WERI-Rb-1 (cell line): ENCODE measurements around the gene SMU1.

Experiments used
- DNase-seq: peaks from one replicate; pipeline ENCODE4 v3.0.0-alpha.2; 2020
- H3K27ac ChIP-seq: fragments of 250-450 bp; sonication (Bioruptor Pico); 2 replicates; pipeline ENCODE4 v1.5.1; 2020; ENCODE audit warnings: mild to moderate bottlenecking, moderate library complexity
- H3K27me3 ChIP-seq: fragments of 250-450 bp; sonication (Bioruptor Pico); 2 replicates; pipeline ENCODE4 v1.5.1; 2021; ENCODE audit warnings: mild to moderate bottlenecking, low read depth, moderate library complexity; ENCODE audit not compliant: insufficient read depth, severe bottlenecking
- H3K36me3 ChIP-seq: fragments of 250-450 bp; sonication (Bioruptor Pico); 2 replicates; pipeline ENCODE4 v1.5.1; 2020; ENCODE audit warnings: mild to moderate bottlenecking, moderate library complexity
- H3K4me3 ChIP-seq: 2 replicates; pipeline ENCODE4 v1.5.1; 2011; ENCODE audit warnings: low read depth, mild to moderate bottlenecking, control low read depth, low read length
- H3K9me3 ChIP-seq: fragments of 250-450 bp; sonication (Bioruptor Pico); 2 replicates; pipeline ENCODE4 v1.5.1; 2021; ENCODE audit warnings: mild to moderate bottlenecking, moderate library complexity; ENCODE audit not compliant: severe bottlenecking
- CTCF ChIP-seq: IDR thresholded peaks from 2 replicates; pipeline ENCODE4 v1.5.1; 2011; ENCODE audit warnings: low read depth, mild to moderate bottlenecking, control low read depth, inconsistent platforms, low read length

The SMU1 gene

GRCh38 chr9:33112094-33112493, 35.6 kb upstream of the SMU1 start:
- H3K27ac ChIP-seq: no peak overlapping the region
- H3K36me3 ChIP-seq: no peaks in the 10 kb centered on the region

GRCh38 chr9:33111631-33112030, 35.2 kb upstream of the SMU1 start:
- no peak for DNase-seq
- peak; percentile 14; the same call in 1 of the 2 replicates for TF ChIP-seq CTCF
- Histone ChIP-seq H3K4me3 (no peak overlapping the region), H3K27ac (no peak overlapping the region), H3K36me3 (no peaks in the 10 kb centered on the region), H3K9me3 (no peaks in the 10 kb centered on the region), H3K27me3 (no peaks in the 10 kb centered on the region)

More at GRCh38 chr9:33112094-33112493, 35.6 kb upstream of the SMU1 start:
- DNase-seq: no peak
- no peak for TF ChIP-seq CTCF
- H3K9me3 ChIP-seq: no peaks in the 10 kb centered on the region
- H3K27me3 ChIP-seq: no peaks in the 10 kb centered on the region
- H3K4me3 ChIP-seq: no peak overlapping the region

- H3K9me3 ChIP-seq: no peaks in the 10 kb centered on the region
- TF ChIP-seq CTCF: no peak
- no peak overlapping the region for H3K27ac ChIP-seq
- no peaks in the 10 kb centered on the region for H3K36me3 ChIP-seq
- H3K27me3 ChIP-seq: no peaks in the 10 kb centered on the region
- DNase-seq: no peak
- no peak overlapping the region for H3K4me3 ChIP-seq
These were observed 34.2 kb upstream of the SMU1 start for GRCh38 chr9:33110686-33111085.

GRCh38 chr9:33109850-33110595, 33.5 kb upstream of the SMU1 start:
- H3K27ac ChIP-seq: no peak overlapping the region
- no peaks in the 10 kb centered on the region for H3K36me3 ChIP-seq
- no peak overlapping the region for H3K4me3 ChIP-seq
- H3K27me3 ChIP-seq: no peaks in the 10 kb centered on the region
- DNase-seq: no peak
- TF ChIP-seq CTCF: no peak
- no peaks in the 10 kb centered on the region for H3K9me3 ChIP-seq

- H3K27me3 ChIP-seq: no peaks in the 10 kb centered on the region
- no peak overlapping the region for H3K4me3 ChIP-seq
- DNase-seq: no peak
- no peak for TF ChIP-seq CTCF
- no peaks in the 10 kb centered on the region for H3K9me3 ChIP-seq
- H3K27ac ChIP-seq: no peak overlapping the region
- no peaks in the 10 kb centered on the region for H3K36me3 ChIP-seq
These were observed 32.6 kb upstream of the SMU1 start for GRCh38 chr9:33109097-33109496.

GRCh38 chr9:33108472-33108871, 32.0 kb upstream of the SMU1 start:
- TF ChIP-seq CTCF: no peak
- no peaks in the 10 kb centered on the region for H3K9me3 ChIP-seq
- H3K27me3 ChIP-seq: no peaks in the 10 kb centered on the region
- no peak overlapping the region for H3K4me3 ChIP-seq
- H3K36me3 ChIP-seq: no peaks in the 10 kb centered on the region
- no peak overlapping the region for H3K27ac ChIP-seq
- DNase-seq: no peak
